ENCODE data around the gene BCAR1.

GRCh38 chr16:75208242-75208825 lies 43.1 kb downstream of the BCAR1 start:
- TF ChIP-seq, protein P1, sequence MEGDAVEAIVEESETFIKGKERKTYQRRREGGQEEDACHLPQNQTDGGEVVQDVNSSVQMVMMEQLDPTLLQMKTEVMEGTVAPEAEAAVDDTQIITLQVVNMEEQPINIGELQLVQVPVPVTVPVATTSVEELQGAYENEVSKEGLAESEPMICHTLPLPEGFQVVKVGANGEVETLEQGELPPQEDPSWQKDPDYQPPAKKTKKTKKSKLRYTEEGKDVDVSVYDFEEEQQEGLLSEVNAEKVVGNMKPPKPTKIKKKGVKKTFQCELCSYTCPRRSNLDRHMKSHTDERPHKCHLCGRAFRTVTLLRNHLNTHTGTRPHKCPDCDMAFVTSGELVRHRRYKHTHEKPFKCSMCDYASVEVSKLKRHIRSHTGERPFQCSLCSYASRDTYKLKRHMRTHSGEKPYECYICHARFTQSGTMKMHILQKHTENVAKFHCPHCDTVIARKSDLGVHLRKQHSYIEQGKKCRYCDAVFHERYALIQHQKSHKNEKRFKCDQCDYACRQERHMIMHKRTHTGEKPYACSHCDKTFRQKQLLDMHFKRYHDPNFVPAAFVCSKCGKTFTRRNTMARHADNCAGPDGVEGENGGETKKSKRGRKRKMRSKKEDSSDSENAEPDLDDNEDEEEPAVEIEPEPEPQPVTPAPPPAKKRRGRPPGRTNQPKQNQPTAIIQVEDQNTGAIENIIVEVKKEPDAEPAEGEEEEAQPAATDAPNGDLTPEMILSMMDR (conservative IDR thresholded peaks at IDR 0.05), result no peak
- TF ChIP-seq ZFX (IDR thresholded peaks at IDR 0.05), result no peak
